Neuronal stem cell (in vitro differentiated cells): ENCODE measurements around the gene ENTPD2.

Experiments used
- DNase-seq: peaks from one replicate; pipeline ENCODE4 v3.0.0-alpha.2; 2013; ENCODE audit warnings: low spot score
- H2AFZ ChIP-seq: one replicate; pipeline ENCODE4 v1.6.1; 2013; ENCODE audit warnings: mild to moderate bottlenecking, low read length, inconsistent platforms
- H2AK5ac ChIP-seq: 2 replicates; pipeline ENCODE4 v1.6.1; 2013; ENCODE audit warnings: low read depth, mild to moderate bottlenecking, inconsistent platforms, low read length, moderate library complexity, mixed read lengths
- H2BK120ac ChIP-seq: 2 replicates; pipeline ENCODE4 v1.6.1; 2013; ENCODE audit warnings: low read depth, mild to moderate bottlenecking, inconsistent platforms, low read length, moderate library complexity, mixed read lengths
- H2BK12ac ChIP-seq: one replicate; pipeline ENCODE4 v1.6.1; 2013; ENCODE audit warnings: low read length, inconsistent platforms
- H2BK15ac ChIP-seq: 2 replicates; pipeline ENCODE4 v1.6.1; 2013; ENCODE audit warnings: mild to moderate bottlenecking, low read length, inconsistent platforms, mixed read lengths
- H2BK5ac ChIP-seq: one replicate; pipeline ENCODE4 v1.6.1; 2013; ENCODE audit warnings: inconsistent platforms, mild to moderate bottlenecking, low read length, moderate library complexity
- H3K14ac ChIP-seq: one replicate; pipeline ENCODE4 v1.6.1; 2013; ENCODE audit warnings: low read length, inconsistent platforms
- H3K18ac ChIP-seq: 2 replicates; pipeline ENCODE4 v1.6.1; 2013; ENCODE audit warnings: low read length, inconsistent platforms
- H3K23ac ChIP-seq: 2 replicates; pipeline ENCODE4 v1.6.1; 2013; ENCODE audit warnings: low read depth, mild to moderate bottlenecking, mixed read lengths, low read length, inconsistent platforms; ENCODE audit not compliant: poor library complexity
- H3K27ac ChIP-seq: replicated peaks from 3 replicates; pipeline ENCODE4 v1.5.1; 2013; ENCODE audit warnings: low read length, inconsistent platforms
- H3K27me3 ChIP-seq, 3 experiments: 2 replicates each; pipeline ENCODE4 v1.6.1; 2013; ENCODE audit warnings: low read length in 3 of 3, mild to moderate bottlenecking in 2 of 3, inconsistent platforms in 1 of 3, low read depth in 1 of 3, mixed read lengths in 1 of 3, moderate library complexity in 1 of 3; ENCODE audit not compliant: control insufficient read depth in 3 of 3, insufficient read depth in 3 of 3
- H3K36me3 ChIP-seq, 2 donors: replicated peaks in 1 of 2; 2 replicates each; pipeline ENCODE4 v1.6.1; 2013; ENCODE audit warnings: low read length in 2 of 2; ENCODE audit not compliant: control insufficient read depth in 2 of 2, insufficient read depth in 2 of 2
- H3K4ac ChIP-seq: 2 replicates; pipeline ENCODE4 v1.6.1; 2013; ENCODE audit warnings: inconsistent platforms, mild to moderate bottlenecking, low read length, moderate library complexity
- H3K4me1 ChIP-seq, 2 donors: 1 replicate in 1 of 2; 2 replicates in 1 of 2; pipeline ENCODE4 v1.6.1; 2013; ENCODE audit warnings: low read length in 2 of 2, low read depth in 1 of 2; ENCODE audit not compliant: control insufficient read depth in 2 of 2, insufficient read depth in 1 of 2
- H3K4me2 ChIP-seq: one replicate; pipeline ENCODE4 v1.6.1; 2013; ENCODE audit warnings: mild to moderate bottlenecking, low read length, inconsistent platforms; ENCODE audit not compliant: insufficient read depth, poor library complexity, severe bottlenecking
- H3K4me3 ChIP-seq, 2 donors: 2 replicates each; pipeline ENCODE4 v1.5.1; 2013; ENCODE audit warnings: low read length in 2 of 2, mild to moderate bottlenecking in 2 of 2, inconsistent platforms in 1 of 2, moderate library complexity in 1 of 2
- H3K79me1 ChIP-seq: one replicate; pipeline ENCODE4 v1.6.1; 2013; ENCODE audit warnings: low read depth, mild to moderate bottlenecking, inconsistent platforms, low read length, moderate library complexity
- H3K9ac ChIP-seq: one replicate; pipeline ENCODE4 v1.6.1; 2013; ENCODE audit warnings: mild to moderate bottlenecking, low read depth, low read length, inconsistent platforms; ENCODE audit not compliant: poor library complexity
- H3K9me3 ChIP-seq, 2 donors: replicated peaks in 1 of 2; 2 replicates each; pipeline versions ENCODE3 to v1.6.1; 2013; ENCODE audit warnings: low read length in 2 of 2, mild to moderate bottlenecking in 2 of 2, inconsistent platforms in 1 of 2, low read depth in 1 of 2, mixed read lengths in 1 of 2, moderate library complexity in 1 of 2; ENCODE audit not compliant: control insufficient read depth in 2 of 2, insufficient read depth in 1 of 2
- H4K8ac ChIP-seq: one replicate; pipeline ENCODE4 v1.6.1; 2013; ENCODE audit warnings: low read depth, mild to moderate bottlenecking, inconsistent platforms, low read length, moderate library complexity
- H4K91ac ChIP-seq: one replicate; pipeline ENCODE4 v1.6.1; 2013; ENCODE audit warnings: low read length, low read depth, mild to moderate bottlenecking, inconsistent platforms; ENCODE audit not compliant: poor library complexity
- WGBS, 2 donors: extraction: QIAGEN DNeasy Blood & Tissue Kit; methylation state at CpG; one replicate each; pipeline ENCODE4 v1.1.7; 2013; ENCODE audit warnings: missing lambda C conversion rate in 2 of 2, mixed read lengths in 1 of 2; ENCODE audit not compliant: insufficient read length in 2 of 2, insufficient replicate concordance in 1 of 2; ENCODE audit errors: extremely low coverage in 2 of 2; 5-methylcytosine and 5-hydroxymethylcytosine counted together

The ENTPD2 gene

GRCh38 chr9:137045294-137046087 lies 8.4 kb downstream of the ENTPD2 start:
- Histone ChIP-seq H2BK12ac (peak overlapping the region; percentile 22), H3K36me3 (no peaks in the 10 kb centered on the region), H2BK15ac (no peak overlapping the region), H3K4ac (peak overlapping the region; percentile 3), H3K4me1 (peaks cover 8 to 36% of the 10 kb centered on the region in 2 donors), H2BK5ac (peak overlapping the region; percentile 48), H3K14ac (peak overlapping the region; percentile 97), H4K8ac (no peak overlapping the region), H3K27ac (no peak overlapping the region), H2AK5ac (peak overlapping the region; percentile 91), H2BK120ac (no peak overlapping the region), H3K9ac (peak overlapping the region; percentile 86), H3K18ac (peak overlapping the region; percentile 89), H4K91ac (no peak overlapping the region), H3K4me2 (peak overlapping the region; percentile 100), H3K27me3 (peaks cover 5 to 47% (median 32%) of the 10 kb centered on the region in 3 experiments), H3K9me3 (peaks cover 0 to 2% of the 10 kb centered on the region in 2 donors), H3K4me3 (peak overlapping the region; percentile 82 to 88), H3K23ac (peak overlapping the region; percentile 91), H2AFZ (peak overlapping the region; percentile 97), H3K79me1 (peaks cover 6% of the 10 kb centered on the region)
- WGBS, 2 donors, result no CpG with 5 or more reads among the region's 96 CpGs
- no peak for DNase-seq

DNA sequence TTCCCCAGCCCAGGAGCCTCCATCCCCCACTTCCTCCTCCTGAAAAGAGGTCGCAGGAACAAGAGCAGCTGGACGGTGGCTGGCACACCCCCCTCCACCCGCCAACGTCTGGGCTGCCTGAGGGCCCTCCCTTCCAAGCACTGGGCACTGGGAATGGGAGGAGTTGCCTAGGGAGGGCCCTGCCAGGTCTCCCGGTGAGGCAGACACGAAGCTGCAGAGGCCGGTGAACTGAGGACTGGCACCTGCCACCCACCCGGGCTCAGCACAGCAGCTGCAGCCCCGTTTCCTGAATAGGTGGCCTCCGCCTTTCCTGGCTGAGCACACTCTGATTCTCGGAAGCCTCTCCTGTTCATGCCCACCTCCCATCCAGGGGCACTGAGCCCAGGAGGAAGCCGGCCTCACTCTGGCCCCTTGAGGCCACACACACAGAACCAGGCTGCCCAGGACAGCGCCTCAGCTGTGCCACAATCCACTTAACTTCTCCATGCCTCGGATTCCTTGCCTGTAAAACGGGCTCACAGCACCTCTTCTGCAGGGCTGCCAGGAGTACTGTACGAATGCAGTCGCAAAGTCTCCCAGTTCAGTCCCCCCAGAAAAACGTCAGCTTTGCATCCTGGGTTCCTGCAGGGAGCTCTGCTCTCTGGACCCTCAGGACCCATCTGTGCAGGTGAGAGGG lies 9.2 kb downstream of the ENTPD2 start:
- Histone ChIP-seq H3K14ac (no peak overlapping the region), H2BK15ac (no peak overlapping the region), H3K9ac (peak overlapping the region; percentile 86), H3K4me2 (peak overlapping the region; percentile 100), H3K27ac (no peak overlapping the region), H2BK12ac (no peak overlapping the region), H3K18ac (peak overlapping the region; percentile 83), H3K9me3 (peaks cover 0 to 2% of the 10 kb centered on the region in 2 donors), H3K79me1 (peaks cover 7% of the 10 kb centered on the region), H2BK5ac (no peak overlapping the region), H3K4me3 (peak overlapping the region; percentile 82 to 88), H2AK5ac (peak overlapping the region; percentile 91), H3K27me3 (peaks cover 4 to 38% (median 24%) of the 10 kb centered on the region in 3 experiments), H3K4me1 (peaks cover 8 to 40% of the 10 kb centered on the region in 2 donors), H3K36me3 (peaks cover 0 to 4% of the 10 kb centered on the region in 2 donors), H4K8ac (no peak overlapping the region), H4K91ac (no peak overlapping the region), H3K23ac (peak overlapping the region; percentile 91), H2AFZ (no peak overlapping the region), H2BK120ac (no peak overlapping the region), H3K4ac (no peak overlapping the region)
- WGBS, 2 donors, result no CpG with 5 or more reads among the region's 18 CpGs
- DNase-seq, result no peak

GRCh38 chr9:137044037-137044436 lies 9.8 kb downstream of the ENTPD2 start:
- DNase-seq, result no peak
- no CpG with 5 or more reads among the region's 12 CpGs for WGBS, 2 donors

More at GRCh38 chr9:137044037-137044436, 9.8 kb downstream of the ENTPD2 start:
- H2AFZ ChIP-seq, result no peak overlapping the region
- H3K36me3 ChIP-seq, result peaks cover 3 to 10% of the 10 kb centered on the region in 2 donors
- no peak overlapping the region for H3K18ac ChIP-seq
- peak overlapping the region; percentile 80 for H3K23ac ChIP-seq
- H3K14ac ChIP-seq, result no peak overlapping the region
- H3K79me1 ChIP-seq, result peaks cover 7% of the 10 kb centered on the region
- peaks cover 8 to 40% of the 10 kb centered on the region in 2 donors for H3K4me1 ChIP-seq
- H2BK5ac ChIP-seq, result no peak overlapping the region
- no peak overlapping the region for H2AK5ac ChIP-seq
- H2BK120ac ChIP-seq, result no peak overlapping the region
- H3K27ac ChIP-seq, result no peak overlapping the region
- no peak overlapping the region for H2BK15ac ChIP-seq
- H4K91ac ChIP-seq, result no peak overlapping the region
- H3K9me3 ChIP-seq, result peaks cover 0 to 2% of the 10 kb centered on the region in 2 donors
- peaks cover 0 to 32% (median 18%) of the 10 kb centered on the region in 3 experiments for H3K27me3 ChIP-seq
- peak overlapping the region; percentile 7 for H3K9ac ChIP-seq
- peak overlapping the region; percentile 11 for H3K4me2 ChIP-seq
- no peak overlapping the region for H4K8ac ChIP-seq
- no peak overlapping the region for H2BK12ac ChIP-seq
- peak overlapping the region; percentile 13 to 36 for H3K4me3 ChIP-seq
- no peak overlapping the region for H3K4ac ChIP-seq
